ENCODE data around the gene UPK1A.
"Not testable (repeated sequence)": the region's sequence is repeated elsewhere in the genome, so short reads cannot be mapped to it uniquely, and the experiment has no call there.

The UPK1A gene

DNA sequence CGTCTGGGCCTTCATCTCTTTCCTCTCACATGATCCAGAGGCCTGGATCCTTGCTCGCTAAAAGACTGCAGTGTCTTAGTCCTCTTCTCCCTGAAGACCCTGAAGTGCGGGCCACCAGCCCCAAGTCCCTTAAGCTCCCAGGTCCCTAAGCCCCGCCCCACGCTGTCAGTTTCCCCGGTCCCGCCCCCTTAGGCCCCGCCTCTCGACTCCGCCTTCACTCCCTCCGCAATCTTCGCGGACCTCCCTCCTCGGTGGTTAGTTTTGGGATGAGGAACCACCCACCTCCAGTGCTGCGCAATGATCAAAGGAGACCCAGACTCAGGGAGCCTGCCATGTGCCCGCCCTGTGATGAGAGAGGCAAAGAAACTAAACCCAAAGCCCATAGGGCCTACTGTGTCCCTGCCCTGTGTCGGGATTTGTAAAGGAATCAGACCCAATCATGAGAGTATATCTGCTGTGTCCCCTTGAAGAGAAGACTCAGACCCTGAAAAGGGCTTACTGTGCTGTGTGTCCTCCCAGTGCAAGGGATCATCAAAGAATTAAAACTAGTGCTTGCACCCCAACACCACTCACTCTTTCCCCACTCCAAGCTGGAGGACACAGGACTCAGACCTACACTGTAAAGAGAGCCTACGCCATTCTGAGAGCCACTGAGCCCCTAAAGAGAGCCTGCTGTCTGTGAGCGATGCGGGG is 21.2 kb upstream of the UPK1A start:
- DNase-seq (ENCODE audit: low spot score): peak; percentile 81

DNA sequence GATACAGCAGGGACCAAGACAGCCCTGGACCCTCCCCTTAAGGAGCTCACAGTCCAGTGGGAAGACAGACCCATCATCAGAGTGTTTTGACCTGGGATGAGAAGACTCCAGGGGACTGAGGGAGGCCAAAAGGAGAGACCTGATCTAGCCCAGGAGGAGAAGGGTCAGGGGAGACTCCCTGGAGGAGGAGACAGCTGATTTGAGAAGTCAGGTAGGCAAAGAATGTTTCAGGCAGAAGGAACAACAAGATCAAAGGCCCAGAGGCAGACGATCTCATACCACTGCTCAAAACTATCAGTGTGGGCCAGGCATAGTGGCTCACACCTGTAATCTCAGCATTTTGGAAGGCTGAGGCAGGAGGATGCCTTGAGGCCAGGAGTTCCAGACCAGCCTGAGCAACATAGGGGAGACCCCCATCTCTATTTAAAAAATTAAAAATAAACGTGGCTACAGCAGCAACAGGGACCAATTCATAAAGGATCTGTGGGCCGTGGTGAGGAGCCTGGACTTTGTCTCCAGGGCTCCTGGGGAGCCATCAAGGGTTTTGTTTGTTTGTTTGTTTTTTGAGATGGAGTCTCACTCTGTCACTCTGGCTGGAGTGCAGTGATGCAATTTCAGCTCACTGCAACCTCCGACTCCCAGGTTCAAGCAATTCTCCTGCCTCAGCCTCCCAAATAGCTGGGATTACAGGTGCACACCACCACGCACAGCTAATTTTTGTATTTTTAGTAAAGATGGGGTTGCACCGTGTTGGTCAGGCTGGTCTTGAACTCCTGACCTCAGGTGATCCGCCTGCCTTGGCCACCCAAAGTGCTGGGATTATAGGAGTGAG is 20.4 kb upstream of the UPK1A start:
- DNase-seq (ENCODE audit: low spot score): no peak

DNA sequence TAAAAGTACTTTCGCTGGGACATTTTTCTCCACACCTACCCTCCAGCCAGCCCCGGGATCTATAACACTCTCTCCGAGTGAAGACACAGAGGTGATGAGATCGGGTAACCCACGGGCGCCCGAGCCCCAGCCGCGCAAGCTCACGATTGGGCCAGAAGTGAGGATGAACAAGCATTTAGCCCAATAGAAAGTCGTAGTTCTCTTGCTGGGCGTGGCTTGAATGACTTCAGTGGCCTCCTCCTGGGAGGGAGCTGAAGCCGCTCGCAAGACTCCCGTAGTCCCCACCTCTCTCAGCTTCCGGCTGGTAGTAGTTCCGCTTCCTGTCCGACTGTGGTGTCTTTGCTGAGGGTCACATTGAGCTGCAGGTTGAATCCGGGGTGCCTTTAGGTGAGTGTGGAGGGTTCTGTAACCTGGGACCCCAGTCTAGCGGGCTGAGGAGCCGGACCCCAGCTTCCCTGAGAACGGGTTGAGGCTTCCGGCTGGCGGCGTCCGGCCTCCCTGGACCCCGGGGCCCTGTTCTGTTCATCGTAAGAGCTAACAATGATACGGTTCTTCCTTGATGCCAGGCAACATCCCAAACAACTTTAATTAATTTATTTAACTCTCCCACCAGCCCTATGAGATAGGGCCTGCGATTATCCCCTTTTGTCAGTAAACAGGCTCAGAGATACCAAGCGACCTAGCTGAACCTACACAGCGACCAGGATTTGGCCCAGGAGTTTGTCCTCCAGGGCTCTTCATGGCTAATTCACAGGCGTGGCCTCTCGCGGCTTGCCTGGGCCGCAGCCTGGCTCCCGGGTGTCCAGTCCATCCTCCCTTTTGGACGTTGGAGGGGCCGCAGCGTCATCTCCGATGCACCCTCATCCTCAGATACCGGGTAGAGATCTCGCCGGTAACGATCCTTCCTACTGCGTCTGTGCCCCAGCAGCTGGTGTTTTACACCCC is 18.0 kb upstream of the UPK1A start, which contains the start of gene COX6B1:
COX6B1 (plus strand) TSS at position 307 of the 945 bp plus-strand sequence. CDS start 2,921 bp downstream, outside the sequence.
- DNase-seq (ENCODE audit: low spot score): peak; percentile 95

DNA sequence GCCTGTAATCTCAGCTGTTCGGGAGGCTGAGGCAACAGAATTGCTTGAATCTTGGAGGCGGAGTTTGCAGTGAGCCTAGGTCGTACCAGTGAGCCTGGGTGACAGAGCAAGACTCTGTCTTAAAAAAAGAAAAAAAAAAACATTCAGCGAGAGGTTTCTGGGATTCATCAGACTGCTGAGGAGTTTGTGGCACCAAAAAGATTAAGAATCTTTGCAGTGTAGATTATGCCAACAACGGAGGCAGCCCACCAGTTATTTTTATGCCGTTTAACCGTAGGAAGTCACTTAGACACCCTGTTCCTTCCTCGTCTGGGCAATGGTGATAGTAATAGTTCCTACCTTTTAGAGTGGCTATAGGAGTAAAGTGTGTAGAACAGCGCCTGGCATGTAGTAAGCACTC is 15.7 kb upstream of the UPK1A start:
- no peak for DNase-seq (ENCODE audit: low spot score)

DNA sequence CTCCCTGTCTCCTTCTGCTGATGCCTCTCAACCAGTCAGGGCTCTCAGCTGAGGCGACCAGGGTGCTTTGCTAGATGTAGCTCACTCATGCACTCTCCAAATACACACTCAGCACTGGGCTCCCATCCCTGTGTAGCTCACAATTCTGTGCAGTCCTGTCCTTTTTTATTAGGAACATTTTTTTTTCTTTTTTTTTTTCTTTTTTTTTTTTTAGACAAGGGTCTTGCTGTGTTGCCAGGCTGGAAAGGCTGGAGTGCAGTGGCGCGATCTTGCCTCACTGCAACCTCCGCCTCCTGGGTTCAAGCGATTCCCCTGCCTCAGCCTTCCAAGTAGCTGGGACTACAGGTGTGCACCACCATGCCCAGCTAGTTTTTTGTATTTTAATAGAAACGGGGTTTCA is 11.5 kb upstream of the UPK1A start:
- DNase-seq (ENCODE audit: low spot score): not testable (repeated sequence)

DNA sequence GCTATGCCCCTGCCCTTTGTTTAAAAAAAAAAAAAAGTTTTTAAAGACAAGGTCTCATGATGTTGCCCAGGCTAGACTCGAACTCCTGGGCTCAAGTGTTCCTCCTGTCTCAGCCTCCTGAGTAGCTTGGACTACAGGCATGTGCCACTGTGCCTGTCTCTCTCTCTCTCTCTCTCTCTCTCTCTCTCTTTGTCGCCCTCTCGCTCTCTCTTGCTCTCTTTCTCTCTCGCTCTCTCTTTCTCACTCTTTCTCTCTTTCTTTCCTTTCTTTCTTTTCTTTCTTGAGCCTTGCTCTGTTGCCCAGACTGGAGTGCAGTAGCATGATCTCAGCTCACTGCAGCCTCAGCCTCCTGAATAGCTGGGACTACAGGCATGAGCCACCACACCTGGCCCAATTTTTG is 10.7 kb upstream of the UPK1A start:
- no peak for DNase-seq (ENCODE audit: low spot score)

DNA sequence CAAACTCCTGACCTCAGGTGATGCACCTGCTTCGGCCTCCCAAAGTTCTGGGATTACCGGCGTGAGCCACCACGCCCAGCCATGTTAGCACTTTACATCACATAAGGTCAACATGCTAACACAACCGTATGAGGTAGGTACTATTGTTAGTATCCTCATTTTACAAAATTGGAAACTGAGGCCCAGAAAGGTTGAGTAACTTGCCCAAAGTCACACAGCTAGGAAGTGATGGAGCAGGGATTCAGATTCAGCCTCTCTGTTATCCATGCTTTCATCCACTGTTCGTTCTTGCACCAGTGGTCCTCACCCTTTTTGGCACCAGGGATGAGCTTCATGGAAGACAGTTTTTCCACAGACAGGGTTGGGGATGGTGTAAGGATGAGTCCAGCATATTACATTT is 9.6 kb upstream of the UPK1A start:
- no peak for DNase-seq (ENCODE audit: low spot score)

DNA sequence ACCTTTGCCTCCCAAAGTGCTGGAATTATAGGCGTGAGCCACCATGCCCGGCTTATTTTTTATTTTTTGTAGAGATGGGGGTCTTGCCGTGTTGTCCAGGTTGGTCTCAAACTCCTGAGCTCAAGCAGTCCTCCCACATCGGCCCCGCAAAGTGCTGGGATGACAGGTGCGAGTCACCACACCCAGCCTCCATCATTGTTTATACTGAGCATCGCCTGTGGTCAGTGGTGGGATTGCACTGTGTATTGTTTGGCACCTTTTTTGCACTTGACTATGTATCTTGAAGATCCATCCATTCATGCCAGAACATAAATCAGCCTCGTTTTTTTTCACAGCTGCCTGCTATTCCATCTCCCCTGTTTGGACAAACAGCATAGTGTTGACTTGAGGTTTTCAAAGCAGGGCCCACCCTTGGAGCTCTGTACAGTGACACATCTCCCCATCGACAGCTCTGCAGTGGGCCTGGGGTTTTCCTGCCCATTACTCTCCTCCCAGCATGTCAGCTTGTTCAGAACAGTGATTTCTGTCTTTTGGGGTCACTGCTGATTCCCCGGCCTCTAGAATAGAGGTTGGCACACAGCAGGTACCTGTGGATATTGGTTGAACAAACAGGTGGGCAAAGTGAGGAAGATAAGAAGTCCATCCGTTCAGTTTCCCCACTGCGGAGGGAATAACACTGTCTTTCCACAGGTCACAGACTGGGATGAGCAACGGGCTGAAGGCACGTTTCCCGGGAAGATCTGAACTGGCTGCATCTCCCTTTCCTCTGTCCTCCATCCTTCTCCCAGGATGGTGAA is 8.2 kb upstream of the UPK1A start:
- no peak for DNase-seq (ENCODE audit: low spot score)

DNA sequence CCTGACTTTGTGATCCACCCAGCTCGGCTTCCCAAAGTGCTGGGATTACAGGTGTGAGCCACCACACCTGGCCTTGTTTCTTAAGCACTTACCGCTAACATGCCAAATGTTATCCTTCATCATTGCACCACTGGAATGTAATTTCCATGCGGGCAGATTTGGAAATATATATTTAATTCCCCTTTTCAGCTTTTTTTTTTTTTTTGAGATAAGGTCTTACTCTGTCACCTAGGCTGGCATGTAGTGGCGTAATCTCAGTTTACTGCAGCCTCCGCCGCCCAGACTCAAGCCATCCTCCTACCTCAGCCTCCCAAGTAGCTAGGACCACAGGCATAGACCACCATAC is 4.3 kb upstream of the UPK1A start:
- no peak for DNase-seq (ENCODE audit: low spot score)

DNA sequence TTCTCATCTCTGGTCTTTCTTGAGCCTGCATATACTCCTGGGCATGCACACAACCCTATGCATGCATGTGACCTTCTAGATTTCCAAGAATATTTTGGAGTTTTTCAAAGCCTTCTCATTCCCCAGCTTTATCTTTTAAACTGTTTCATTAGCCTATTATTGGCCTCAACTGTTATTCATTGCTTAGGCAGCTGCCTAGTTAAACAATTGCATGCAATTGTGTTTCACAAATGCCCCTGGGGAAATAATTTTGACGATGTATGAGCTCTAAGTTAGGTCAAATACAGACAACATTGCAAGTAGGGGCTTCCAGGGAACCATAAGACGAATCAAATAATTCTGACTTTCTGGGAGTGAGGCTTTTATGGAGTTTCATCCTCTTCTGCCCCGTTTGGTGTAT is 2.3 kb upstream of the UPK1A start:
- DNase-seq (ENCODE audit: low spot score): no peak

DNA sequence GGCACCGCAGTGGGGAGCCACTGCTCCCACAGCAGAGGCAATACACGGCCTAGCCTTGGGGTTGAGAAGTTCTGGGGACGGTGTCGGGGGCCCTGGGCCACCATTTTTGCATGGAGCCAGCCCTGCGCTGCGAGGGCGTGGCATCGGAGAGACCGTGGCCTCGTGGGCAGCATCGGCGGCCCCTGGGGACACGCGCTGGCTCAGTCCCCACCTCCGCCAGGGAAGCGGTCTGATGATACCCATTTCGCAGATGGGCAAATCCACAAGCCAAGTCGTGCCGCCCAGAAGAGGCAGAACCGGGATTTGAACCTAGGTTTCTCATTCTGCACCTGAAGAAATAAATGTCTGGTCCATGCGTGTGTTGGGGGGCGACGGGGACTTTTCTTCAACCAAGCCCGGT is 1.2 kb upstream of the UPK1A start:
- no peak for DNase-seq (ENCODE audit: low spot score)

DNA sequence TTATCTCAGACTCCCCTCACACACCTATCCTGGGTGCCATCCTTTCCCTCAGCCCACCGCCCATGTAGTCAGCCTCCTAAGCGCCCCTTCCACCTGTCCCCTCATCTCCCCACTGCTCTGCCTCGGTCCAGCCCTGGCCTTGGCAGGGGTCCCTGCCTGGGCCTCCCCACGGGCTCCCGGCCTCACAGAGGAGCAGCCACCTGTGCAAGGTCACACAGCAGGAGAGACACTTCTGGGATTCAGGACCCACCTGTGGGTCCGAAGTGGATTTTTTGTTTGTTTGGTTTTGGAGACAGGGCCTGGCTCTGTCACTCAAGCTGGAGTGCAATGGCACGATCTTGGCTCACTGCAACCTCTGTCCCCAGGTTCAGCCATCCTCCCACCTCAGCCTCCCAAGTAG is 713 bp upstream of the UPK1A start:
- DNase-seq (ENCODE audit: low spot score): no peak

DNA sequence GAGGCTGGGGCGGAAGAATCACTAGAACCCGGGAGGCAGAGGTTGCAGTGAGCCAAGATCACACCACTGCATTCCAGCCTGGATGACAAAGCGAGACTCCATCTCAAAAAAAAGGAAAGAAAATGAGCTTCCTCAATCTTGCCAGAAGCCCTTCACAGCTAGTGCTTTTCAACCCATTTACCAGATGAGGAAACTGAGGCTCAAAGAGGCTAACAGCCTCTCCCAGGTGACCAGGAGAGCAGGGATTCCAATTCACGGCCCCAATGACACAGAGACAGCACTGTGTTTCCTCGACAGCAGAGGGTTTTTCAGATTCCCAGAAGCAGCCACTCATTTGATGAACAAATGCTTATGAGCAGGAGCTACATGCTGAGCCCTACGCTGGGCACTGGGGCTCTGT is 3.2 kb downstream of the UPK1A start:
- no peak for DNase-seq (ENCODE audit: low spot score)

DNA sequence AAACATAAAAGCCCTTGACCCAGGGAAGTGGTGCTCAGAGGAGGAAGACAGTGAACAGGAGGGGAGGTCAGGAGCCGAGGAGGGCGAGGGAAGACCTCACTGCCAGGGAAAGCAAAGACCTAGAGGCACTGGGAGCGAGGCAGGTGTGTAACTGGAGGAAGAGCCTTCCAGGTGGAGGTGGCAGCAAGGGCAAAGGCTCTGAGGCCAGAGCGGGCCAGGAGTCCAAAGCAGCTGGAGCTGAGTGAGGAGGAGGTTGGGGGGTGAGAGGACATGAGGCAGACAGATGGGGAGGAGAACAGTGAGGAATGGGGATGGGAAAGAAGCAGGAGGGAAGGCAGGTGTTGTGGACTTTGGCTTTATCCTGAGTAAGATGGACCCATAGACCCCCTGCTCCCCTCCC is 3.7 kb downstream of the UPK1A start:
- DNase-seq (ENCODE audit: low spot score): no peak

DNA sequence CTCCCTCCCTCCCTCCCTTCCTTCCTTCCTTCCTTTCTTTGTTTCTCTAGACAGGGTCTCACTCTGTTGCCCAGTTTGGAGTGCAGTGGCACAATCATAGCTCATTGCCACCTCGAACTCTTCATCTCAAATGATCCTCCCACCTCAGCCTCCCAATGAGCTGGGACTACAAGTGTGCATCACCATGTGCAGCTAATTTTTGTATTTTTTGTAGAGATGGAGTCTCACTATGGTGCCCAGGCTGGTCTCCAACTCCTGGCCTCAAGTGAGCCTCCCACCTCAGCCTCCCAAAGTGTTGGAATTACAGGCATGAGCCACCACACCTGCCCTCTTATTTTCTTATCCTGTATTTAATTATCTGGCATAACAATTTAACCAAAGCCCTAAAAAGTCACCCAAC is 4.4 kb downstream of the UPK1A start:
- no peak for DNase-seq (ENCODE audit: low spot score)

DNA sequence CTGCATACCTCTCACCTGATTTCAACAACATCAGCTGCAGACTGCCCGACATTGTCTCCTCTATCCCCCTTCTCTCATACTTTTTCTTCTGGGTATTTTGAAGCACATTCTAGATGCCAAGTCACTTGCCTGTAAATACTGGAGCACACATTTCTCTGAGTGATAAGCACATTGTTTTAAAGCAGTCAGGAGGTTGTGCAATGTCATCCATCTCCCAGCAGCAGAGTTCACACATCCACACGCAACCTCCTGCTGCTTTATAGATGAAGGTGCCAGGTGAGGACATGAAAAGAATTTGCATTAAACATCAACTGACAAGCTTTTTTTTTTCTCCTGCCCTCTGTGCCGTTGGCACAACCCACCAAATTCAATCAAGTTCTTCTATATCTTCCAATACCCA is 5.5 kb downstream of the UPK1A start:
- DNase-seq (ENCODE audit: low spot score): no peak

DNA sequence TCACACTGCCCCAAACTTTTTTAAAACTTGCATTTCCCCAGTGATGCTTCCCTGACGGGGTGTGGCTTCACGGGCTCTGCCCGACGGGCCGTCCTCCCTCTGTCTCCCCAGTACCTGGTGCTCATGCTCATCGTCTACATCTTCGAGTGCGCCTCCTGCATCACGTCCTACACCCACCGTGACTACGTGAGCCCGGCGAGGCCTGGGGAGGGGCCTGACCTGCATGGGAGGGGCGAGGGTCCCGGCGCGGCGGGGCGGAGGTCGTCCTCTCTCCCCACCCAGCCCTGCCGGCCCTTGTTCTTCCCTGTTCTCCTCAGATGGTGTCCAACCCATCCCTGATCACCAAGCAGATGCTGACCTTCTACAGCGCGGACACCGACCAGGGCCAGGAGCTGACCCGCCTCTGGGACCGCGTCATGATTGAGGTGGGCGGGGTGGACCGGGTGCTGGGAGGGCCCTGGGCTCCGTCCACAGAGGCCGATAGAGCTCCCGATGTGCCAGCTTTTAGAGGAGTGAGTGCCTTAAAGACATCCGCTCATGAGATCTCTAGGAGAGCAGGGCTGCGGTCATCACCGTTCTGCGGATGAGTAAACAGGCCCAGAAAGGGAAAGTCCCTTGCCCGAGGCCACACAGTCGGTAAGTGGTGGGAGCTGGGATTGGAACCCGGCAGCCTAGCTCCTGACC is 6.9 kb downstream of the UPK1A start:
- no peak for DNase-seq (ENCODE audit: low spot score)

DNA sequence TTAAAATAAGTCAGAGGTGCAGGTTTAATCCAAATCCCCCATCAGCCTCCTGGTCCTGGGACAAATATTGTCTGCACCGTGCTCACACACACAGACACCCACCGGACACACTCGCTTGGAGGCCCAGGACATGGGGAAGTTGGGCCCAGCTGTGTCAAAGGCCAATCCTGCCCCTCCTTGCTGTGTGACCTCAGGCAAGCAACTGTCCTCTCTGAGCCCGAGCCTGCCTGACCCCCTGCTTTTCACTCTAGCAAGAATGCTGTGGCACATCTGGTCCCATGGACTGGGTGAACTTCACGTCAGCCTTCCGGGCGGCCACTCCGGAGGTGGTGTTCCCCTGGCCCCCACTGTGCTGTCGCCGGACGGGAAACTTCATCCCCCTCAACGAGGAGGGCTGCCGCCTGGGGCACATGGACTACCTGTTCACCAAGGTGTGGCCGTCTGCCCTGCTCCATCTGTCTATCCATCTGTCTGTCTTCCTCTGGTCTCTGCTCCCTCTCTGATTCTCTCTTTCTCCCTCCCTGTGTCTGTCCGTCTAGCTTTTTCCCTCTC is 9.3 kb downstream of the UPK1A start:
- DNase-seq (ENCODE audit: low spot score): no peak

DNA sequence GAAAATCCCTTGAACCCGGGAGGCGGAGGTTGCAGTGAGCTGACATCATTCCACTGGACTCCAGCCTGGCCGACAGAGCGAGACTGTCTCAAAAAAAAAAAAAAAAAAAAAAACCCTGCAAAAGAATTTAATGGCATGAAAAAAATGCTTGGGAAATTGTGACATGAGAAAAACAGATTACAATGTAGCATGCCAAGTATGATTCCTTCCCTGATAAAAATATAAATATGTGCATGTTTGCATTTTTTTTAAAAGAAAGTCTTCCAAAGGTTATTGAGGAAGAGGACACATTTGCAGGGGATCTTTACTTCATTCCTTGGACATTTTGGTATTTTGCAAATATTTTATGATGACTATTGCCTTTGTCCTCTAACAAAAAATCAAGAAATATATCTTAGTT is 23.5 kb downstream of the UPK1A start:
- DNase-seq (ENCODE audit: low spot score): no peak

DNA sequence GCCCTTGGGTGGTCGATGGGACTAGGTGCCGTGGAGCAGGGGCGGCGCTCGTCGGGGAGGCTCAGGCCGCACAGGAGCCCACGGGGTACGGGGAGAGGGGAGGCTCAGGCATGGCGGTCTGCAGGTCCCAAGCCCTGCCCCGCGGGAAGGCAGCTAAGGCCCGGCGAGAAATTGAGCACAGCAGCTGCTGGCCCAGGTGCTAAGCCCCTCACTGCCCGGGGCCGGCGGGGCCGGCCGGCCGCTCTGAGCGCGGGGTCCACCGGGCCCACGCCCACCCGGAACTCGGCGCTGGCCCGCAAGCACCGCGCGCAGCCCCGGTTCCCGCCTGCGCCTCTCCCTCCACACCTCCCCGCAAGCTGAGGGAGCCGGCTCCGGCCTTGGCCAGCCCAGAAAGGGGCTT is 24.8 kb downstream of the UPK1A start:
- DNase-seq (ENCODE audit: low spot score): not testable (repeated sequence)

DNA sequence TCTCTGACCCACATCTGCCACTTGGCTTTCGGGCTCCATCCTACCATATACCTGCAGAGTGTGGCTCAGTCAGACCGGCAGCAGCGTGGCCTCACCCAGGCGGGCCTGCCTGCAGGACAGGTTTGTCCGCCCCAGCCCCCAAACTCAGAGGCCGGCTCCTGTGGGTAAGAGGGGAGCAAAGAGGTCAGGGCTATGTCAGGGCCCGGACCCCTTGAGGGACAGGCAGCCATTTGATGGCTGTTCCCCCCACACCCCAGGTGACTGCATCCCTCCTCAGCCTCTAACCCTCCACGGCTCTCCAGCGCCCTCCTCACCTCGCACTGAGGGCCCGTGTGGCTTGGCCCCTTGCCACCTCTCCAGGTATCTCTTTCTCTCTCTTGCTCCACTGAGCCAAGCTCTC is 25.7 kb downstream of the UPK1A start:
- no peak for DNase-seq (ENCODE audit: low spot score)
